Vagina (tissue), 2 donors: Measurements from ENCODE around the gene SGK1.

Experiments used
- CTCF ChIP-seq, 3 experiments: fragments of 450-650 bp in 2 of 3; fragments of 200-600 bp in 1 of 3; sonication (generic) in 1 of 3; IDR thresholded peaks; one replicate each; pipeline ENCODE4 v1.5.1; 2017 to 2019; ENCODE audit warnings: antibody characterized with exemption in 3 of 3, mild to moderate bottlenecking in 2 of 3, moderate library complexity in 2 of 3
- POLR2A ChIP-seq, 2 donors: fragments of 450-650 bp; IDR thresholded peaks; one replicate each; pipeline ENCODE4 v1.6.1; 2017; ENCODE audit warnings: antibody characterized with exemption in 2 of 2, mild to moderate bottlenecking in 2 of 2, moderate library complexity in 2 of 2
- POLR2AphosphoS5 ChIP-seq, 2 donors: sonication (generic); formaldehyde crosslinking; IDR thresholded peaks; one replicate each; pipeline ENCODE4 v1.9.0; 2017; ENCODE audit warnings: antibody characterized with exemption in 2 of 2, mild to moderate bottlenecking in 2 of 2, low read depth in 1 of 2; ENCODE audit not compliant: insufficient read depth in 1 of 2

- no peak for TF ChIP-seq CTCF (IDR thresholded peaks at IDR 0.05)
- TF ChIP-seq POLR2A (IDR thresholded peaks at IDR 0.05): no peak
- TF ChIP-seq POLR2AphosphoS5 (IDR thresholded peaks at IDR 0.05; ENCODE audit: insufficient read depth in 1 of 2, low read depth in 1 of 2): no peak
Observed at GRCh38 chr6:134281388-134281787, 36.5 kb downstream of the SGK1 start.
